ENCODE measurements around the gene SAP30BP.

DNA sequence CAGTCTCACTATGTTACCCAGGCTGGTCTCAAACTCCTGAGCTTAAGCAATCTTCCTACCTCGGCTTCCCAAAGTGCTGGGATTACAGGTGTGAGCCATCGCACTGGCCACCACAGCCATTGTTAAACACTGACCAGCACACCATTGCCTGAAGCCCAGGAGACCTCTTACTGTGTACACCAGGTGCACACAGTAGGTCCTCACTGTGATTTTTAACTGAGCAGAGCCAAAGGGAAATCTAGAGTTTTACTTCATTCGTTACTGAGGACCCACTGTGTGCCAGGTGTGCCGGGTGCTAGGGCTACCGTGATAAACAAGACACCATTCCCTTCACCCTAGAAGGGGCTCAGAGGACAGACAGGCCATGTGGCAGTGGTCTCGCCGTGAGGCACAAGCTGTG, 58.4 kb downstream of the SAP30BP start:
- no peak for TF ChIP-seq EZH2 (IDR thresholded peaks at IDR 0.05; ENCODE audit: low read depth, unreplicated experiment)
- TF ChIP-seq, protein P1, sequence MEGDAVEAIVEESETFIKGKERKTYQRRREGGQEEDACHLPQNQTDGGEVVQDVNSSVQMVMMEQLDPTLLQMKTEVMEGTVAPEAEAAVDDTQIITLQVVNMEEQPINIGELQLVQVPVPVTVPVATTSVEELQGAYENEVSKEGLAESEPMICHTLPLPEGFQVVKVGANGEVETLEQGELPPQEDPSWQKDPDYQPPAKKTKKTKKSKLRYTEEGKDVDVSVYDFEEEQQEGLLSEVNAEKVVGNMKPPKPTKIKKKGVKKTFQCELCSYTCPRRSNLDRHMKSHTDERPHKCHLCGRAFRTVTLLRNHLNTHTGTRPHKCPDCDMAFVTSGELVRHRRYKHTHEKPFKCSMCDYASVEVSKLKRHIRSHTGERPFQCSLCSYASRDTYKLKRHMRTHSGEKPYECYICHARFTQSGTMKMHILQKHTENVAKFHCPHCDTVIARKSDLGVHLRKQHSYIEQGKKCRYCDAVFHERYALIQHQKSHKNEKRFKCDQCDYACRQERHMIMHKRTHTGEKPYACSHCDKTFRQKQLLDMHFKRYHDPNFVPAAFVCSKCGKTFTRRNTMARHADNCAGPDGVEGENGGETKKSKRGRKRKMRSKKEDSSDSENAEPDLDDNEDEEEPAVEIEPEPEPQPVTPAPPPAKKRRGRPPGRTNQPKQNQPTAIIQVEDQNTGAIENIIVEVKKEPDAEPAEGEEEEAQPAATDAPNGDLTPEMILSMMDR (conservative IDR thresholded peaks at IDR 0.05; ENCODE audit: low read depth in 2 of 2): no peak

Measured in GM23338 (cell line).